Daoy (cell line): ENCODE measurements around the gene FKBP5. TPM values are rescaled to one million over a fixed set of nuclear protein-coding genes. Genes with fewer than 3 reads are reported as not detected.
"Not testable (repeated sequence)": the region's sequence is repeated elsewhere in the genome, so short reads cannot be mapped to it uniquely, and the experiment has no call there.

Experiments
- DNase-seq: peaks from one replicate; pipeline ENCODE4 v3.0.0-alpha.2; 2015; ENCODE audit warnings: low read depth
- total RNA-seq: library from RNA; depleted of rRNA; stranded (reverse); fragments of >200 nt; shearing (Covaris generic); gene quantifications from 2 replicates; pipeline ENCODE4 v1.2.3, GENCODE V29; 2014

The FKBP5 gene
- total RNA-seq, 1 experiment from 2014 or later, result 10.2 TPM

DNA sequence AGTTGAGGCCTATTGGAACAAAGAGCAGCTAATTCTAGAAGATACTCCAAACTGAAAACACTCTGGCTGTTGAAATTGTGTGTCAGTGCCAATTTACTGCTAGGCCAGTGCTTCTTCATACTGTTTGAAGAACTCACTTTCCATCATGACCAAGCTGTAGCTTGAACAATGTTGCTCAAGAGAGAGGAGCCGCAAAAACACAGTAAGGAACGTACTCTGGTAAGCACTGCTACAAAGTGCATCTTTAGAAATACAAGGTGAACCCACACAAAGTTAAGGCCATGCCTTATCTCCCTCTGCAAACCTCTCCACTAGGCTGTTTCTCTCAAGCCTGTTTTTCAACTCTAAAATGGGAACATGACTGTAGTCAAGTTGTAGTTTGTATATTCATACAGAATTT lies 101.5 kb downstream of the FKBP5 start:
- no peak for DNase-seq

DNA sequence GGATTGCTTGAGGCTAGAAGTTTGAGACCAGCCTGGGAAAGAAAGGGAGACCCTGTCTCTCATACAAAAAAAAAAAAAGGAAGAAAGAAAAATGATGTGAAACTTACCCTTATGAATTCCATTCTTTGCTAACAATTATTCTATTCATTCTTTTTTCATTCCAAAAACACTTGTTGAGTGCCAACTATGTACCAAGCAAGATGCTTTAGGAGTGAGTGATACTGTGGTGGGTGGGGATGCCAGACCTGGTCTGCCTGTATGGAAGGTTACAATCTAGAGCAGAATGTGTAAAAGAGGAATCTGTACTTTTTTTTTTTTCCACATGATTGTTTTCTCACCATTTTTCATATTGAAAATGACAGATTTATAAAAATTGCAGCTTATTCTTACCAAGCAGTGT lies 102.2 kb downstream of the FKBP5 start:
- DNase-seq, result no peak

DNA sequence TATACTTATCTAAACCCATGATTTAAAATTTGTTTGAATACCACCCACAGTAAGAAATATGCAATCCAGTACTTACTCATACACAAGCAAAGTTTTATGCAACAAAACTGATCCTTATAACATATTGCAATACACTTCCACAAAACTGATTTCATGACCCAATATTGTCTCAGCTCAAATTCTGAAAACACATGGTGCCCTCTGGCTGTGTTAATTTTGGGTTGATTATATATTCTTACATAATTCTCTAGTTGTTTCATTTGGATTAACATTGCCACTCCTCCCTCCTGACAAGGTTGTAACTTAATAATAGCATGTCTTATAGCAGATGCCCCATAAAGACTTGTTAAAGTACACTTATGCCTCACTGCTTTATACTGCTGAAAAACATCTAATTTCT lies 103.1 kb downstream of the FKBP5 start:
- no peak for DNase-seq

DNA sequence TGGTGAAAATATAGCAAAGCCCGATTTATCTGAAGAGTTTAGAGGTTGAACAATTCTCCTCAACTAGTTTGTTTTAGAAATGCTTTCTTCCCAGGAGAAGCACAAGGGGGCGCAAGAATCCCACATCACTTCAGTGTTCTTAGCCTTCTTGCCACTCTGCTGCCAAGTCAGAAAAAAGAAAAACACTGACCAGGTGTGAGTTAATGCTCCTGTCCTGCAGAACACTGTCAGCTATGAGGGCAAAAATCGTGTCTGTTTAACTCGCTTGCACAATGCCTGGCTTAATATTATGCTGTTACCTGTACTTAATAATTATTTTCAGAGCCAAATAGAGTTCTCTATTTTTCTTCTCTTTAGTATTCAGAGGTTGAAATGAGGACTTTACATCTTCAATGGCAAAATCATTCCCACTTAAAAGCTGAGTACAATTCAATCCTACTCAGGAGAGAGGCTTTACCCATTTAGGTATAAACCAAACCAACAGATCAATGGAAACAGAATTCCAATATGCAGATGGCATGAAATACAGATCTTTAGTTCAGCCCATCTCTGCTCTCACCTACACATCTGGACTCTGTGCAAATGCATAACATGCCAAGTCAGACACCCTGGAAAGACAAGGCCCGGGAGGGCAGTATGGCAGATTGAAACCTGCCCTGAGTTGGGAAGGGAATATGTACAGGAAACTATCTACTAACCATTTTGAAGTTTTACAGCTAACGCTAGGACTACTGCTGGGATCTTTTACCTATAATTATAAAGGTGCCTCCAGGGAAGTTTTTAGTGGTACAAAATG lies 104.6 kb downstream of the FKBP5 start:
- peak; percentile 72 for DNase-seq

DNA sequence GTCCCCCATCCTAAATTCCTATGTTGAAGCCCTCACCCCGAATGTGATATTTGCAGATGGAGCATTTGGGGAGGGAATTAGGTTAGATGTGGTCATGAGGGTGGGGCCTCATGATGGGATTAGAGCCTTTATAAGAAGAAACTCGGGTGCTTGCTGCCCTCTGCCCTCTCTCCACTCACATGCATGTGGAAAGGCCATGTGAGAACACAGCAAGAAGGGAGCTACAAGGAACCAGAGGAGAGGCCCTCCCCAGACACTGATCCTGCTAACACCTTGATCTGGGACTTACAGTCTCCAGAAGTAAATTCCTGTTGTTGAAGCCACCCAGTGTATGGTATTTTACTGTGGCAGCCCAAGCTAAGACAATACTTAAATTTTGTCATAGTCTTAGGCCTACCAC lies 106.4 kb downstream of the FKBP5 start:
- DNase-seq, result no peak

DNA sequence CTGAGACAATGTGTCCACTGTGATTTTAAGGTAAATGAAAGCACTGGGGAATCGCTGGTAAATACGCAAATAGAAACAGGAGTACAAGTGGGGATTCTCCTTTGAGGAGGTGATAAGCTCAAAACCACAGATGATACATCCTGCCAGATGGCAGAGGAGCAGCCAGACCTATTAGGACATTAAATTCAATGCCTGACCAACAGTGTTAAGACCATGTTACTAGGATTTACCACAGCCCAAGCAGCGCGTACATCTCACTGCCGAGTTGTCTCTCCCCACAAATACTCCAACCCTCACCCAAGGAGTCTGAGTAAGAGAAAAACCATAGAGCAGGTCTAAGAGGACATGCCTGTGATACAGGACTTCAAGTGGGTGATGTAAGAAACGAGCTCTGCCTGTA lies 107.1 kb downstream of the FKBP5 start:
- no peak for DNase-seq

DNA sequence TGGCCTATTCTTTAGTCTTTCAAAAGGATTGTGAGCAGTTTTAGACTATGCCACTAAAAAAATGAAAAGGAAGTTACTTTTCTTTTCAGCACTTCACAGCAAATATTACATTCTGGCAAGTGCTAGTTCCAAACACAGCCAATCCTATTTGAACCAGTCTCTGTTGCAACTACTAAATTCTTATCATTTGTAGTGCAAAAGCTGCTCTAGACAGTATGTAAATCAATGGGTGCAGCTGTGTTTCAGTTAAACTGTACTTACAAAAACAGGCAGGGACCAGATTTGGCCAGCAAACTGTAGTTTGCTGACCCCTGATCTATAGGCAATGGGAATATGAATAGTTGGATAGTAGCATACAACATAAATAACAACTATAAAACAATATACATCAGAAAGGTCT lies 107.9 kb downstream of the FKBP5 start:
- no peak for DNase-seq

DNA sequence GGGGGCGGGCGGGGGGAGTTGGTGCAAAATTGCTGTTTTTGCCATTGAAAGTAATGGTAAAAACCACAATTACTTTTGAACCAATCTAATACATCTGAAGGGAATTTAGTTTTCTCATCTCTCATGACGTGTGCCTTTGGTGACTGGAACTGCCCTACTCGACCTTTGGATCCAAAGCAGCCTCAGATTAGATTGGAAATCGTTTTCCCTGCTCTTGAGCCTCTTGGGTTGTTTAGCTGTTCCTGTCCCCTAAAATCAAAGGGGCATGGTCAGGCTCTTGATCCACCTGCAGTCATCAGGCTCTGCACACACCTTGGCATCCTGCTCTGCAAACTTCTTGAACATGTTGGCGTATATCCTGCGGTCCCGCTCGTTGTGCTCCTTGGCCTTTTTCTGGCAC lies 112.0 kb downstream of the FKBP5 start:
- DNase-seq, result no peak

DNA sequence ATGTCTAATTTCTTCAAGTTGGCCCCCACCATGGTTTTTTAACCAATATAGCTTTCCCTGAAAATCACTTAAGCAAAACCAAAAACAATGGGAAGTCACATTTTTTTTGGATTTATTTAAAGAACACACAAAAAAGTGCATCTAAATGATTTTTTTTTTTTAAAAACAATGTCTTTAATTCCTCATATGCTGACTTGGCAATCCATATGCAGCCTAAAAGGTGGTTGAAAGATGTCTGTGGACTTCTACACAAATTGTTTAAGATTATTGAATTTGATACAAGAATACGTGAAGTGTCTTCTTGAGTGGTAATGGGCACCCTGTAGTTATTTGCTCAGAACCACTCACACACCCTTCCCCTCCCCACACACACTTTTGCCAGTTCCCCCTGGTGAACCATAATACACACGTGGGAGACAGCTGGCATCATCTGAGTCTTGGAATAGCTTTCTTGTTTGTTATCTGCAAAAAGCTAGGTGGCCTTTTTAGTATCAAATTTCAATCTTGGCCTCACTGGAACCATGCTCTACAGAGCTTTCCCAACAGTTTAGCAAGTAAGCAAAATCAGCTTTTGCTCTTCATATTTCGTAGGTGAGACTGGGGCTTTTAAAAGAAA lies 115.1 kb downstream of the FKBP5 start:
- DNase-seq, result no peak

DNA sequence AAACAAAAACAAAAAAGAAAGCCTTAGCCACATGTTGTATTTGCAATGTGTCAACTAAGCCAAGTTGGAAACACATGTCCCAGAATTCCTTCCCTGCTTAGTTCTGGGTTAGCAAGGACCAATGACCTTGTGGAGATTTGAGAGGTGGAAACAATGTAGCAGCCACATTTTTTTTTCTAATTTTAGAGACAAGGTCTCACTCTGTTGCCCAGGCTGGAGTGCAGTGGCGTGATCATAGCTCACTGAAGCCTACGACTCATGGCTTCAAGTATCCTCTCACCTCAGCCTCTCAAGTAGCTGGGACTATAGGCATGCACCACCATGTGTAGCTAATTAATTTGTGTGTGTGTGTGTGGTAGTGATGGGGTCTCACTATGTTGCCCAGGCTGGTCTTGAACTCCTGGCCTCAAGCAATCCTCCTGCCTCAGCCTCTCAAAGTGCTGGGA lies 117.8 kb downstream of the FKBP5 start:
- DNase-seq, result not testable (repeated sequence)

DNA sequence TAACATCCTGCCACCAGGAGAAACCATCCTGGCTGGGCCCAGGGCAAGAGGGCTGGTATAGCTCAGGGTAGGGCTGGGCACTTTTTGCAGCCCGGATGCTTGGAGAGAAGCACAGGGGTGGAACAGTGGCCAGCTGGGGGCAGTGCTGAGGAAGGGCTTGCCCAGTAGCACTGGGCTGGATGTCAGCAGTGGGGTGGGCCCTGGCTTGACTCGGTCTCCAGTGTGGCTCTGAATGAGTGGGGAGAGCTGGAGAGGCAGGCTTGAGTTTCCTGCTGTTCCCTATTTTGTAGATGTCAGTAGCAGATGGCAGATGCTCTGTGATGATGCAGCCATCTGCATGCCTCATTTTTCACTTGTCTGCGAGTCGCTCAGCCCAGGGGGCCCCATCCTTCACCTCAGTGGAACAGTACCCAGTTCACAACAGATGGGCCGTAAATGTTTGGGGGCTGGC lies 119.7 kb downstream of the FKBP5 start:
- peak; percentile 32 for DNase-seq

DNA sequence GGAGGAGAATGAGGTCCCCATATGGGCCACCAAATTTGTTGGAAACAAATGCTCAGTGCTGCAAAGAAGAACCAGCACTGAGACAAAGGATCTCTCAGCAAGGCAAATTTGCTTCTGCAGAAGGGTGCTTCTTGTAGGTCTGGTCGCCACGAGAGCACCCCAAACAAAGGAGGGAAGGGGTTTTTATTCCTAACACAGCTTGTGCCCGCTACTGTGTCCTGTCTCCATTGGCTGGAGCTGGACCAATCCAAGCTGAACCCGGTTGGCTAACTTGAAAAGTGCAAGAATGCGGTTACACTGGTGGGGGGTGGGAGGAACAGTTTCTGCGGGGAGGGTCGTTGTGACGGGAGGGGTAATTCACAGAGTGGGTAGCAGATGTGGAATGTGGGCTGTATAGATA lies 121.9 kb downstream of the FKBP5 start:
- no peak for DNase-seq

DNA sequence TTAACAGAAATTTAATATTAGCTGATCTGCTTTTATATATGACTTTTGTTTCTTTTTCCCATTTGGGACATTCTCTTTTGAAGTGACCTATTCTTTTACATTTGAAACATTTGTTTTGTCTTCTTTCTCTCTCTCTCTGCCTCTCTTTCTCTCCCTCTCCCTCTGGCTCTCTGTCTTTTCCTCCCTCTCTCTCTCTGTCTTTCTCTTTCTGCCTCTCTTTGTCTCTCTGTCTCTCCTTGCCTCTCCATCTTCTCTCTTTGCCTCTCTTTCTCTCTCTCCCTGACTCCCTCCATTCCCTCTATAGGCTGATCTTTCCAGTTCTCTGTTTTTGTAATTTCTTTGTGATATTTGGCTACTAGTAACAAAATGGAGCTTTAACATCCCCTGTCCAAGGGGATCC lies 124.0 kb downstream of the FKBP5 start:
- no peak for DNase-seq

DNA sequence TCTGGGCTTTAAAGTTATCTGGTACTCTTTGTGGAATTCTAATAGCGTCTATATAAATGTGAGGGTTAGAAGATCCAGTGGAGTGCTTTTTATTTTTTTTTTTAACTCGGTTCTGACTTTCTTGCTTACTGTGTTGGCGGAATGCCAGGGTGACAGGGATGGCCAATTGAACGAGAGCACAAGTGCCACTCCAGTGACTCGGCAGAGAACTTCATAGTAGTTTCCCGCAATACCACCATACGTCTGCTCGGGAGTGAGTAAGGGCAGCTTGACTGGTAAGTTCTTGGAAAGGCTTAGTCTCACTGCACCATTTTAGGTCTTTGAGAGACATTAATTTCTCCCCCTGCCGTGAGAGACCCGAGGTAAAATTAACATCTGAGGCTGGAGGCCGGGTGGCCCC lies 126.7 kb downstream of the FKBP5 start:
- peak; percentile 53 for DNase-seq

DNA sequence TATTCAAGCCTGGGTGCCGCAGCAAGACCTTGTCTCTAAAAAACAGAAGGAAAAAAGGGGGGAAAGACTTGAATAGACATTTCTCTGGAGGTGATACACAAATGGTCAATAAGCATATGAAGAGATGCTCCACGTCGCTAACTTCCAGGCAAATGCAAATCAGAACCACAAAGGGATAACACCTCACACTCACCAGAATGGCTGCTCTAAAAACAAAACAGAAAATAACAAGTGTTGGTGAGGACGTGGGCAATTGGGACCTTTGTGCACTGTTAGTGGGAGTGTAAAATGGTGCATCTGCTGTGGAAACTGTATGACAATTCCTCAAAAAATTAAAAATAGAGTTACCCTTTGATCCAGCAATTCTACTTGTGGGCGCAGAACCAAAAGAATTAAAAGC lies 127.6 kb downstream of the FKBP5 start:
- DNase-seq, result no peak

DNA sequence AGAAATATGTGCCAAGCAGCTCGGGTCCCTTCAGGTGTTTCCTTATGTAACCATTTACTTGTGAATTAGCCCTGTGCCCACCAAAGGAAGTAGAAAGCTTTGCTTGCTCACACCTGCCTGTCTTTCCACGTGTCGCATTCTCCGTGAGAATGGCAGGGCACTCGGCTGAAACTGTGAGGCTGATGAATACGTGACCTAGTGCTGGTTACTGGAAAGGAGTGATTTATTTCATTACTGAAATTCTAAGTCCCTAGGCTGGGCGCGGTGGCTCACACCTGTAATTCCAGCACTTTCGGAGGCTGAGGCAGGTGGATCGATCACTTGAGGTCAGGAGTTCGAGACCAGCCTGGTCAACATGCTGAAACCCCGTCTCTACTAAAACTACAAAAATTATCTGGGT lies 130.1 kb downstream of the FKBP5 start:
- DNase-seq, result no peak

DNA sequence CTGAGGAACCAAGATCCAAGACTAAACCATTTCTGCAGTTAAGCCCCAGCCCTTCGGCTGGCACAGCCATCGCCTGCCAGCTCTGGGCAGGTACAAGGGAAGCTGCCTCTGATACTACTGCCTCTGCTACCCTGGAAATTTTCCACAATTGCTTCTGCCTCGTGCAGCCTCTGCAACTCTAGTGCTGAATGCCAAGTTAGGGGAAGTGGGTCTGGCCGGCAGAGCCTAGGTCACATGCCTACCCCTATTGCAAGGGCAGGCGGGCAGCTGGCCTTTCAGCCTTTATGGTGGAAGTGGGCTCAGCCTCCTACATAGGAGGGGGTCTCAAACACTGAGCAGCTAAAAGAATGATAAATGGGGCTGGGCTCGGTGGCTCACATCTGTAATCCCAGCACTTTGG lies 131.5 kb downstream of the FKBP5 start:
- no peak for DNase-seq

DNA sequence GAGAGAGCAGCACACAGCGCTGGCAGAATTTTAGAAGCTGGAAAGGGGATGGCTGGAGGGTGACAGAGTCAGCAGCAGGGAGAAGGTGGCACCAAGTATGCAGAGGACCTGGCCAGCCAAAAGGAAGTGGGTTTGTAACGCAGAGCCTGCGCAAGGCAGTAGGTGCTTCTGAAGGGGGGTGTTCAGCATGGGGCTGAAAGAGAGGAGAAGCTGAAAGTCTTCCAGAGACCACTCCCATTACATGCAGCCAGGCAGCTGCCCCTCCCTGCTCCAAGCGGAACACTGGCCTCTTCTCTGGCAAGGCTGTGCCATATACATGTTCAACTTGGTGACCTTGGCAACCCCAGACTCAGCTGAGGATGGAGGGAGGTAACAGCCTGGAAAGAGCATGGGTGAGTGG lies 133.9 kb downstream of the FKBP5 start:
- DNase-seq, result no peak

DNA sequence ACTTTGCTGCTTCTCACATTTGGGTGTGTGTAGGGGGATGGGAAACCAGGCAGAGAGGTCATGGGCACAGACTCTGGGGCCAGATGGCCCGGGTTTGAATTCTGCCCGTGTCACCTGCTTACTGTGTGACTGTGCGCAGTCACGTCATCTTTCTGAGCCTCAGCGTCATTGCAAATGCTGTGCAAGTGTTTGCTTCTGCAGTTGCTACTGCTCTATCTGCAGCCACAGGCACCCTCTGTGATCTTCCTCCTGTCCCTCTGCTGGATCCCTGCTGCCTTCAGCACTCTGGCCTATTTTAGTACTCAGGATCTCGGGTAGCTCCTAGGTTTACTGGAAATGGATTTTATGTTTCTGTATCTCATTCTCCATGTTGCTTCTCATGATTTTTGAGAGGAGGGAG lies 135.4 kb downstream of the FKBP5 start:
- DNase-seq, result no peak

DNA sequence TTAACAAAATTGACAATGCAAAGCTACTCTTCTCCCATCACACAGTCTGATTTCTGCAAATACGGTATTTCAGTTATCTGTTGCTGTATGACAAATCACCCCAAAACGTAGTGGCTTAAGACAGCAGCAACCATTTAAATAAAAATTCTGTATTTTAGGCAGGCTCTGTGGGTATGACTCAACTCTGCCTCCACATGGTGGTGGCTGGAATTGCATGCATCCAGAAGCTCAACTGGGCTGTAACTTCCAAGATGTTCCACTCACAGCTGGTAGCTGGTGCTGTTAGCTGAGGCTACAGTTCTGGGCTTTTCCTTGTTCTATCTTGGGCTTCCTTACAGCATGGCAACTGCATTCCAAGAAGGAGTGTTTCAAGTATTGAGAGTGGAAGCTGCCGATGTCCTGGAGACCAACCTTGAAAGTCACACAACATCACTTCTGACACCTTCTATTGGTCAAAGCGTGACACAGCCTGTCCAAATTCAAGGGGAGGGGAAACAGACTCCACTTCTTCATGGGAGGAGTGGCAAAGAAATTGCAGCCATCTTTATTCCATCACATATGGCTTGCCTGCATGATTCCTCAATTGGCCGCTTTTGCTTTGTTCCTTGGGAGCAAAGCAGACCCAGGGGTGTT lies 136.3 kb downstream of the FKBP5 start:
- peak; percentile 47 for DNase-seq

DNA sequence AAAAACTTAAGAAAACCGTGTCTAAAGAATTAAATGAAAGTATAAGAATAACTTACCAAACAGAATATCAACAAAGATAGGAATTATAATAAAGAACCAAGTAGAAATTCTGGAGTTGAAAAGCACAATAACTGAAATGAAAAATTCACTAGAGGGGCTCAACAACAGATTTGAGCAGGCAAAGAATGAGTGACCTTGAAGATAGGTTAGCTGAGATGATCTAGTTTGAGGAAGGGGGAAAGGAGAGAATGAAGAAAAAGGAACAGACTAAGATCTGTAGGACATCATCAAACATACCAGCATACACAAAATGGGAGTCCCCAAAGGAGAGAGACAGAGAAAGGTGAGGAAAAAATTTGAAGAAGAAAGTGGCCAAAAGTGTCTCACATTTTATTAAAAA lies 138.3 kb downstream of the FKBP5 start:
- DNase-seq, result no peak

DNA sequence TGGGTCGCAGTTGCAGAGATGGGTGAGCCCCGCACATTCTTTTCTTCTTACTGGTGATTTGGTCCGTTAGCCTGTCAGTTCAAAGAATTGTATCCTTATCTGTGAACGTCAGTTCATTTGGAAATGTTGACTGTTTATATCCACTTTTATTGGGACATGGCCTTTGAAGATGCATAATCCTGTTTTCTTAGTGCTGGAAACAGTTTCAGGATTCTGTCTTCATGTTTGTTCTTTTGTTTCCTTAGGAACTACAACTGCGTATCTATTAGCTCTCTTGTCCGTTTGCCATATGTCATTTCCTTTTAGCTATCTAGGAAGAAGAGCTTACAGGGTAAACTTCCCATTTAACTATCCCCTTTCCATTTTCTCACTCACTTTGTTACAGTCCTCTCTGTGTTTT lies 141.0 kb downstream of the FKBP5 start:
- DNase-seq, result no peak

DNA sequence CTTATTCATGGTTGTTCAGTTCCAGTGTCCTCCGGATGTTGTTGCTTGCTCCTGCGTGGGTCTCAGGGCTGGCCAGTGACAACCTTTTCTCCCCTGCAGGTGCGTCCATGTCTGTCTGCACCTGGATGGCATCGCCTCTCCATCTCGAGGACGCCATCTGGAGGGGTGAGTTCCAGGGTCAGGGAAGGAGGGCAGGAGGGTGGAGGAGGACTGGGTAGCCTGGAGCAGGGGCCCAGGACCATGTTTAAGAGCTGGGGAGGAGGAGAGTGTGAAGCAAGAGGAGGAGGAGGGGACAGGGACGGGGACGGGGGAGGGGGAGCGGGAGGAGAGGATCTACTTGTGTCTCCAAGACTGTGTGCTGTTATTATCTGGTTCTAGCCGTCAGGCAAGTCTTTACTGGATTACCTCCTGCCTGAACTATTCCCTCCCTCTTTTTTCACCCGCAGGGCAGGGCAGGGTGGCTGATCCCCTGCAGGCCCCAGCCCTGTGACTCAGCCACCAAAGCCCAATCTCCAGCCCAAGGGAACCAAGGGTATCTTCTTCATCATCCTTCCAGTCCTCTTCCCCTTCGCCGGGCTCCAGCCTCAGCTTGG lies 143.8 kb downstream of the FKBP5 start:
- DNase-seq, result peak; percentile 22
